HepG2 (cell line): ENCODE results near the gene SPTSSA. TPM values are rescaled to one million over a fixed set of nuclear protein-coding genes. Genes with fewer than 3 reads are reported as not detected.

Experiments used
- ARID3A ChIP-seq: IDR thresholded peaks from 2 replicates; pipeline ENCODE4 v1.6.1; 2012; ENCODE audit warnings: low read depth, low read length, improper control_type of control experiment
- ASH2L ChIP-seq: fragments of 300-600, 200-600 bp; sonication (generic); IDR thresholded peaks from 2 replicates; pipeline ENCODE4 v1.7.0; 2017; ENCODE audit warnings: low read depth, mild to moderate bottlenecking, moderate library complexity, mixed read lengths, low read length; ENCODE audit not compliant: insufficient read length
- CREB1 ChIP-seq, 2 experiments: fragments of 450-650 bp in 1 of 2; IDR thresholded peaks; 2 replicates each; pipeline ENCODE4 v1.6.1; 2016 to 2017; ENCODE audit warnings: control low read depth in 1 of 2, mild to moderate bottlenecking in 1 of 2, missing compliant biosample characterization in 1 of 2, missing genetic modification characterization in 1 of 2
- EP300 ChIP-seq, 3 experiments: sonication (generic) in 1 of 3; formaldehyde crosslinking in 1 of 3; IDR thresholded peaks; 2 replicates each; pipeline versions ENCODE4 v1.5.1 to v1.6.1; 2011 to 2020; ENCODE audit warnings: low read depth in 2 of 3, low read length in 2 of 3, borderline replicate concordance in 1 of 3, improper control_type of control experiment in 1 of 3, mild to moderate bottlenecking in 1 of 3, missing genetic modification reagents in 1 of 3, moderate library complexity in 1 of 3
- FOSL2 ChIP-seq: sonication (generic); formaldehyde crosslinking; IDR thresholded peaks from 2 replicates; pipeline ENCODE4 v1.4.0; 2020; ENCODE audit warnings: missing genetic modification reagents
- GATAD2A ChIP-seq: IDR thresholded peaks from 2 replicates; pipeline ENCODE4 v1.6.1; 2016
- HMG20B ChIP-seq: conservative IDR thresholded peaks from 2 replicates; pipeline ENCODE4 v1.6.1; 2016; ENCODE audit warnings: missing genetic modification reagents, missing compliant biosample characterization
- HOMEZ ChIP-seq: IDR thresholded peaks from 2 replicates; pipeline ENCODE4 v1.6.1; 2016; ENCODE audit warnings: low read depth
- HOXA5 ChIP-seq: sonication (generic); formaldehyde crosslinking; IDR thresholded peaks from 2 replicates; pipeline ENCODE4 v1.4.0; 2020; ENCODE audit warnings: missing genetic modification reagents
- KLF16 ChIP-seq, 2 experiments: sonication (generic) in 1 of 2; formaldehyde crosslinking in 1 of 2; IDR thresholded peaks; 2 replicates each; pipeline versions ENCODE4 v1.6.1 to v1.8.0; 2016 to 2023; ENCODE audit warnings: missing genetic modification reagents in 2 of 2, missing compliant biosample characterization in 1 of 2
- MYPOP ChIP-seq: sonication (generic); formaldehyde crosslinking; IDR thresholded peaks from 2 replicates; pipeline ENCODE4 v1.8.1; 2023; ENCODE audit warnings: mild to moderate bottlenecking, moderate library complexity, missing genetic modification reagents
- PITX1 ChIP-seq: sonication (generic); formaldehyde crosslinking; IDR thresholded peaks from 2 replicates; pipeline ENCODE4 v1.5.1; 2020; ENCODE audit warnings: mild to moderate bottlenecking, missing genetic modification reagents
- RARA ChIP-seq: IDR thresholded peaks from 2 replicates; pipeline ENCODE4 v1.6.1; 2016; ENCODE audit warnings: missing genetic modification reagents, missing compliant biosample characterization
- SAP130 ChIP-seq: IDR thresholded peaks from 2 replicates; pipeline ENCODE4 v1.6.1; 2016; ENCODE audit warnings: low read depth
- SMAD3 ChIP-seq: sonication (generic); formaldehyde crosslinking; IDR thresholded peaks from 2 replicates; pipeline ENCODE4 v1.4.0; 2020; ENCODE audit warnings: missing genetic modification reagents
- TARDBP ChIP-seq: sonication (generic); formaldehyde crosslinking; IDR thresholded peaks from 2 replicates; pipeline ENCODE4 v1.8.0; 2022; ENCODE audit warnings: mild to moderate bottlenecking, missing genetic modification reagents
- TFAP4 ChIP-seq: sonication (generic); IDR thresholded peaks from 2 replicates; pipeline ENCODE4 v1.6.1; 2016; ENCODE audit warnings: low read depth, borderline replicate concordance
- THRA ChIP-seq: sonication (generic); formaldehyde crosslinking; IDR thresholded peaks from 2 replicates; pipeline ENCODE4 v1.4.0; 2020; ENCODE audit warnings: missing genetic modification reagents, borderline replicate concordance
- ZEB1 ChIP-seq: IDR thresholded peaks from 2 replicates; pipeline ENCODE4 v1.6.1; 2012; ENCODE audit warnings: mild to moderate bottlenecking, low read depth, inconsistent platforms; ENCODE audit not compliant: insufficient replicate concordance
- ZFP36L1 ChIP-seq: sonication (generic); formaldehyde crosslinking; IDR thresholded peaks from 2 replicates; pipeline ENCODE4 v1.8.0; 2022; ENCODE audit warnings: mild to moderate bottlenecking, missing genetic modification reagents, moderate library complexity
- ZKSCAN8 ChIP-seq: IDR thresholded peaks from 2 replicates; pipeline ENCODE4 v1.6.1; 2016; ENCODE audit warnings: borderline replicate concordance, missing genetic modification reagents, missing compliant biosample characterization
- ZNF205 ChIP-seq: IDR thresholded peaks from 2 replicates; pipeline ENCODE4 v1.6.1; 2018; ENCODE audit warnings: missing biosample characterization, missing genetic modification reagents
- ZNF3 ChIP-seq: IDR thresholded peaks from 2 replicates; pipeline ENCODE4 v1.7.0; 2017; ENCODE audit warnings: inconsistent platforms
- ZNF790 ChIP-seq: sonication (generic); formaldehyde crosslinking; IDR thresholded peaks from 2 replicates; pipeline ENCODE4 v1.8.0; 2022; ENCODE audit warnings: missing genetic modification reagents, mild to moderate bottlenecking, borderline replicate concordance
- ZNF792 ChIP-seq: IDR thresholded peaks from 2 replicates; pipeline ENCODE4 v1.6.1; 2016
- polyA plus RNA-seq, 8 experiments: library from polyadenylated mRNA; depleted of rRNA in 3 of 8; stranded (reverse) in 7 of 8; unstranded in 1 of 8; fragments of >200 nt; fragmentation: Illumina TruSeq in 4 of 8; extraction: Trizol in 4 of 8; gene quantifications; 2 replicates each; pipeline versions ENCODE4 v1.2.1 to v1.2.3, GENCODE V29; 2011 to 2016; ENCODE audit warnings: low read depth in 4 of 8, missing spikeins in 1 of 8, mixed read lengths in 1 of 8; ENCODE audit not compliant: insufficient read depth in 1 of 8
- total RNA-seq, 5 experiments: library from RNA; depleted of rRNA; stranded (reverse); fragments of >200 nt; fragmentation: Illumina TruSeq; extraction: Trizol; gene quantifications; 2 replicates each; pipeline ENCODE4 v1.2.3, GENCODE V29; 2016; ENCODE audit warnings: low read depth in 1 of 5

The SPTSSA gene
- total and polyA plus RNA-seq, 2 of the 13 experiments (the other 11 are each of a cell fraction or from before 2014, with no cell fraction given): 19.1 to 86.1 TPM

- TF ChIP-seq ZNF792: peak; percentile 84; the same call in 1 of the 2 replicates
- TF ChIP-seq SAP130 (CRISPR knock-in tag): peak; percentile 85
- 0 out of 2 replicates have a peak, but pooled peaks have one; percentile 52 for TF ChIP-seq ZFP36L1
- peak; percentile 93; the same call in 1 of the 2 replicates for TF ChIP-seq ZKSCAN8 (CRISPR knock-in tag)
- peak; percentile 77; the same call in 1 of the 2 replicates for TF ChIP-seq ARID3A
- TF ChIP-seq ZNF3 (CRISPR knock-in tag): peak; percentile 39; the same call in 1 of the 2 replicates
- peak; percentile 81 for TF ChIP-seq HOMEZ (CRISPR knock-in tag)
- TF ChIP-seq SMAD3 (CRISPR knock-in tag): peak; percentile 75; the same call in 1 of the 2 replicates
- TF ChIP-seq THRA (CRISPR knock-in tag): peak; percentile 64
- TF ChIP-seq ZNF790 (CRISPR knock-in tag): no peak
- TF ChIP-seq HMG20B (CRISPR knock-in tag): peak; percentile 88
- peak; percentile 64 for TF ChIP-seq RARA
- TF ChIP-seq TARDBP (CRISPR knock-in tag): peak; percentile 77
- 0 out of 2 replicates have a peak, but pooled peaks have one; percentile 29 for TF ChIP-seq TFAP4
- no peak for TF ChIP-seq PITX1 (CRISPR knock-in tag)
- TF ChIP-seq EP300 (IDR thresholded peaks at IDR 0.05; ENCODE audit: low read depth in 2 of 2, low read length in 2 of 2): peak in 1 of 2 experiments; percentile 79; a peak in 2 of 4 replicates
- TF ChIP-seq EP300 (CRISPR knock-in tag; IDR thresholded peaks at IDR 0.05; ENCODE audit: borderline replicate concordance): peak; percentile 89
- TF ChIP-seq ZEB1: peak; percentile 71
- 0 out of 2 replicates have a peak, but pooled peaks have one; percentile 65 for TF ChIP-seq ZNF205
- TF ChIP-seq MYPOP (CRISPR knock-in tag): peak; percentile 38; the same call in 1 of the 2 replicates
- no peak for TF ChIP-seq ASH2L
- peak in 1 of 2 experiments; percentile 78; a peak in 1 of 4 replicates for TF ChIP-seq KLF16 (CRISPR knock-in tag; IDR thresholded peaks at IDR 0.05)
- TF ChIP-seq GATAD2A (CRISPR knock-in tag): peak; percentile 93
- TF ChIP-seq HOXA5 (CRISPR knock-in tag): 0 out of 2 replicates have a peak, but pooled peaks have one; percentile 44
- TF ChIP-seq FOSL2 (CRISPR knock-in tag): peak; percentile 79
- TF ChIP-seq CREB1 (IDR thresholded peaks at IDR 0.05): no peak
- TF ChIP-seq CREB1 (CRISPR knock-in tag; IDR thresholded peaks at IDR 0.05): 0 out of 2 replicates have a peak, but pooled peaks have one; percentile 17
Observed at GRCh38 chr14:34450542-34450915, 11.5 kb downstream of the SPTSSA start (continued).
